Trophoblast cell (in vitro differentiated cells and primary cell): ENCODE measurements around the gene HMGN3.

Experiments used
- DNase-seq, 2 donors: peaks; one replicate each; pipeline ENCODE4 v3.0.0-alpha.2; 2016
- H2AFZ ChIP-seq: 2 replicates; pipeline ENCODE4 v1.6.1; 2013; ENCODE audit warnings: low read length, moderate library complexity, mild to moderate bottlenecking; ENCODE audit not compliant: insufficient read depth, poor library complexity
- H2AK5ac ChIP-seq: 2 replicates; pipeline ENCODE4 v1.6.1; 2013; ENCODE audit warnings: mild to moderate bottlenecking, low read length
- H2BK120ac ChIP-seq: 2 replicates; pipeline ENCODE4 v1.6.1; 2013; ENCODE audit warnings: low read length, mild to moderate bottlenecking, moderate library complexity; ENCODE audit not compliant: insufficient read depth, poor library complexity
- H2BK12ac ChIP-seq: 2 replicates; pipeline ENCODE4 v1.6.1; 2013; ENCODE audit warnings: mild to moderate bottlenecking, low read length, moderate library complexity
- H2BK5ac ChIP-seq: 2 replicates; pipeline ENCODE4 v1.6.1; 2013; ENCODE audit warnings: low read length, low read depth, moderate library complexity, mild to moderate bottlenecking; ENCODE audit not compliant: poor library complexity
- H3K14ac ChIP-seq: 2 replicates; pipeline ENCODE4 v1.6.1; 2013; ENCODE audit warnings: mild to moderate bottlenecking, low read length
- H3K18ac ChIP-seq: 2 replicates; pipeline ENCODE4 v1.6.1; 2013; ENCODE audit warnings: mild to moderate bottlenecking, low read length
- H3K23ac ChIP-seq: 2 replicates; pipeline ENCODE4 v1.6.1; 2013; ENCODE audit warnings: low read length
- H3K27ac ChIP-seq: 2 replicates; pipeline ENCODE4 v1.5.1; 2013; ENCODE audit warnings: low read depth, mild to moderate bottlenecking, inconsistent platforms, low read length, moderate library complexity
- H3K27me3 ChIP-seq: 2 replicates; pipeline ENCODE4 v1.6.1; 2013; ENCODE audit warnings: inconsistent platforms, mild to moderate bottlenecking, low read length, moderate library complexity; ENCODE audit not compliant: insufficient read depth
- H3K36me3 ChIP-seq, 2 experiments: 1 replicate in 1 of 2; 2 replicates in 1 of 2; pipeline ENCODE4 v1.6.1; 2013; ENCODE audit warnings: low read length in 2 of 2, mild to moderate bottlenecking in 2 of 2, moderate library complexity in 1 of 2; ENCODE audit not compliant: insufficient read depth in 2 of 2, control insufficient read depth in 1 of 2
- H3K4ac ChIP-seq: 2 replicates; pipeline ENCODE4 v1.6.1; 2013; ENCODE audit warnings: low read depth, mild to moderate bottlenecking, low read length, moderate library complexity
- H3K4me1 ChIP-seq, 2 experiments: 1 replicate in 1 of 2; 2 replicates in 1 of 2; pipeline ENCODE4 v1.6.1; 2013; ENCODE audit warnings: low read length in 2 of 2, mild to moderate bottlenecking in 2 of 2, moderate library complexity in 1 of 2; ENCODE audit not compliant: insufficient read depth in 2 of 2, control insufficient read depth in 1 of 2
- H3K4me2 ChIP-seq: 2 replicates; pipeline ENCODE4 v1.6.1; 2013; ENCODE audit warnings: inconsistent platforms, mild to moderate bottlenecking, low read length, moderate library complexity
- H3K4me3 ChIP-seq: 2 replicates; pipeline ENCODE4 v1.5.1; 2013; ENCODE audit warnings: mild to moderate bottlenecking, low read depth, low read length, inconsistent platforms
- H3K79me1 ChIP-seq: one replicate; pipeline ENCODE4 v1.6.1; 2013; ENCODE audit warnings: low read length
- H3K79me2 ChIP-seq: 2 replicates; pipeline ENCODE4 v1.6.1; 2013; ENCODE audit warnings: low read length, mild to moderate bottlenecking; ENCODE audit not compliant: control insufficient read depth, insufficient read depth, poor library complexity
- H3K9ac ChIP-seq: 2 replicates; pipeline ENCODE4 v1.6.1; 2013; ENCODE audit warnings: mild to moderate bottlenecking, low read length
- H3K9me3 ChIP-seq: 2 replicates; pipeline ENCODE4 v1.6.1; 2013; ENCODE audit warnings: low read depth, mild to moderate bottlenecking, control low read depth, inconsistent platforms, low read length; ENCODE audit not compliant: insufficient read depth
- H4K12ac ChIP-seq: 2 replicates; pipeline ENCODE4 v1.6.1; 2013; ENCODE audit warnings: low read depth, mild to moderate bottlenecking, low read length, moderate library complexity
- H4K8ac ChIP-seq: 2 replicates; pipeline ENCODE4 v1.6.1; 2013; ENCODE audit warnings: low read depth, mild to moderate bottlenecking, low read length, moderate library complexity
- H4K91ac ChIP-seq: one replicate; pipeline ENCODE4 v1.6.1; 2013; ENCODE audit warnings: low read depth, mild to moderate bottlenecking, low read length, moderate library complexity
- WGBS: extraction: QIAGEN DNeasy Blood & Tissue Kit; methylation state at CpG from one replicate; pipeline ENCODE4 v1.1.7; 2013; ENCODE audit warnings: missing lambda C conversion rate; ENCODE audit not compliant: insufficient read length, insufficient coverage; ENCODE audit errors: extremely low coverage; 5-methylcytosine and 5-hydroxymethylcytosine counted together

The HMGN3 gene

GRCh38 chr6:79167931-79168694 is 66.4 kb downstream of the HMGN3 start:
- Histone ChIP-seq H3K79me1 (peaks cover 1% of the 10 kb centered on the region), H4K91ac (no peak overlapping the region), H3K14ac (no peak overlapping the region), H3K4me3 (no peak overlapping the region), H2AFZ (no peak overlapping the region), H3K4ac (no peak overlapping the region), H3K4me1 (peaks cover 5 to 6% of the 10 kb centered on the region in 2 experiments), H3K9ac (no peak overlapping the region), H3K27me3 (no peaks in the 10 kb centered on the region), H3K36me3 (no peaks in the 10 kb centered on the region), H2AK5ac (no peak overlapping the region), H3K18ac (no peak overlapping the region), H2BK120ac (no peak overlapping the region), H4K8ac (no peak overlapping the region), H3K4me2 (no peak overlapping the region), H2BK12ac (no peak overlapping the region), H3K27ac (no peak overlapping the region), H2BK5ac (no peak overlapping the region), H4K12ac (no peak overlapping the region), H3K9me3 (no peaks in the 10 kb centered on the region), H3K23ac (no peak overlapping the region), H3K79me2 (no peaks in the 10 kb centered on the region)
- no peak for DNase-seq
- no CpG with 5 or more reads among the region's 9 CpGs for WGBS

GRCh38 chr6:79159846-79160245 is 74.6 kb downstream of the HMGN3 start:
- Histone ChIP-seq H3K9ac (no peak overlapping the region), H3K9me3 (peaks cover 3% of the 10 kb centered on the region), H2BK5ac (no peak overlapping the region), H3K4me2 (no peak overlapping the region), H4K91ac (no peak overlapping the region), H4K12ac (no peak overlapping the region), H3K23ac (no peak overlapping the region), H3K27me3 (no peaks in the 10 kb centered on the region), H3K4me1 (no peaks in the 10 kb centered on the region), H2AK5ac (no peak overlapping the region), H3K14ac (no peak overlapping the region), H2BK12ac (no peak overlapping the region), H2AFZ (no peak overlapping the region), H3K4ac (no peak overlapping the region), H2BK120ac (no peak overlapping the region), H4K8ac (no peak overlapping the region), H3K27ac (no peak overlapping the region), H3K4me3 (no peak overlapping the region), H3K18ac (no peak overlapping the region), H3K36me3 (no peaks in the 10 kb centered on the region), H3K79me2 (no peaks in the 10 kb centered on the region), H3K79me1 (no peaks in the 10 kb centered on the region)
- WGBS = no CpG with 5 or more reads among the region's 1 CpG
- DNase-seq = no peak

DNA sequence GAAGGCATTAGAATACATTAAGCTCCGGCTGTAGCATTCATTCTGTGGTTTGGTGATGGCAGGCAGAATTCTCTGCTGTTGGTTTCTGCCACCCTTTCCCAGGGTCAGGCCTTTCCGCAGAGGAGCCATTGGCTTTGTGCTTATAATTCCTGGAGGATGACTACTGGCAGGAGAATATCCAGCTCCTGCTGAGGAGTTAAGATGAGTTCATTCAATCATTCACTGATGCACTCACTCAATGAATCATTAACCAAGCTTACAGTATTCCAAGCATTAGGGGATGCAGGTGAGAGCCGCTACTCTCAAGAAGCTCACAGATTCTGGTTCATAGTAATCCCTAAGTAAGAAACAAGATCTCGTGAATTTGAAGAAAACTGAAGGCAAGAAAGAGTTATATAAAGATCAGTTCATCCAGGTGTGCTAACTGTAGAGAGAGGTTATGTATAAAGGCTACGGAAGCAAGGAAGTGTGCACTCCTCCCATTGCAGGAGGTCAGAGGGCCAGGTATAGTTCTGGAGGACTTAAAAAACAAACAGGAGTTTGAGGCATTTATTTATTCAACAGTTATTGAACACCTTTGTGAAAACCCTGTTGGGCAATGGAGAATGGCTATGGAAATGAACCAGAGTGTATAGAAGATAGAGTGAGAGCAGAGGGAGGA is 75.5 kb downstream of the HMGN3 start:
- H2BK5ac ChIP-seq = no peak overlapping the region
- no peak overlapping the region for H3K27ac ChIP-seq
- H4K91ac ChIP-seq = no peak overlapping the region
- no peak overlapping the region for H3K23ac ChIP-seq
- H3K27me3 ChIP-seq = no peaks in the 10 kb centered on the region
- no CpG with 5 or more reads among the region's 5 CpGs for WGBS
- no peak overlapping the region for H3K4me2 ChIP-seq
- H3K9ac ChIP-seq = no peak overlapping the region
- no peak overlapping the region for H3K4me3 ChIP-seq
- H3K4me1 ChIP-seq = no peaks in the 10 kb centered on the region
- H3K14ac ChIP-seq = no peak overlapping the region
- no peaks in the 10 kb centered on the region for H3K36me3 ChIP-seq
- no peaks in the 10 kb centered on the region for H3K79me1 ChIP-seq
- H3K9me3 ChIP-seq = peaks cover 3% of the 10 kb centered on the region
- no peaks in the 10 kb centered on the region for H3K79me2 ChIP-seq
- no peak overlapping the region for H3K4ac ChIP-seq
- no peak overlapping the region for H2BK120ac ChIP-seq
- no peak overlapping the region for H2AK5ac ChIP-seq
- no peak overlapping the region for H4K12ac ChIP-seq
- H3K18ac ChIP-seq = no peak overlapping the region
- no peak for DNase-seq
- H4K8ac ChIP-seq = no peak overlapping the region
- no peak overlapping the region for H2BK12ac ChIP-seq
- H2AFZ ChIP-seq = no peak overlapping the region

DNA sequence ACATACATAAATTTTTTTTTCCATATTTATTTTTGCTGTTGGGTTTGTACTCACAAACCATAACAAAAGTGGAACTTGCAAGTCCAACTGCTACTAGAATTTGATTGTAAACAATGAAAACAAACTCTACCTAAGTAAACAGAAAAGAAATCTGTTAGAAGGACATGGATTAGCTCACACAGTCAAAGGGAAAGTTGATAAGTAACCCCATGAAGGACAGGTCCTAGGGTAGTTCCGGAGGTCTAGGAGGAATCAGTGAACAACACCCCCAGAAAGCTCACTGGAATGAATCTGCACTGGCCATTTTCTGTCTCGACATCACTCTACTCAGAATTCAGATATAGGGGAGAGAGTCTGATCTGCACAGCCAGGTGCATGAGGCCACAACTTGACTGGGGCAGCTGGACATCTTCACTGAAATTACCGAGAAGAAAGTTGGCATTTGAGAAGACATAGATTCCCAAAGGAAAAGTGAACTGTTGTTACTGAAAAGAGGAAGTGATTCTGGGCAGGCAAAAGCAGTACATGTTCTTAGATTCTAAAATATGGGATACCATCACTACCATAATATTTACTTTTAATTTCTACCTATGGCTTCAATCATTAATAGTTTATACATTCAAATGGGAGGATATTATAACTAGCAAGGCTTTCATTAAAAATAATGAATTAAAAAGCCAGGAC is 76.4 kb downstream of the HMGN3 start:
- Histone ChIP-seq H3K36me3 (no peaks in the 10 kb centered on the region), H3K27ac (no peak overlapping the region), H3K4ac (no peak overlapping the region), H2AK5ac (no peak overlapping the region), H3K18ac (no peak overlapping the region), H3K9ac (no peak overlapping the region), H3K4me2 (no peak overlapping the region), H4K8ac (no peak overlapping the region), H3K79me1 (no peaks in the 10 kb centered on the region), H3K23ac (no peak overlapping the region), H4K91ac (no peak overlapping the region), H3K4me1 (no peaks in the 10 kb centered on the region), H2BK5ac (no peak overlapping the region), H4K12ac (no peak overlapping the region), H3K4me3 (no peak overlapping the region), H2BK12ac (no peak overlapping the region), H3K27me3 (no peaks in the 10 kb centered on the region), H2BK120ac (no peak overlapping the region), H3K9me3 (peaks cover 3% of the 10 kb centered on the region), H3K79me2 (no peaks in the 10 kb centered on the region), H2AFZ (no peak overlapping the region), H3K14ac (no peak overlapping the region)
- WGBS = no CpG with 5 or more reads among the region's 3 CpGs
- no peak for DNase-seq
